HG02938 (cell line): Measurements from ENCODE around the gene EFCC1.
"Not testable (repeated sequence)": the region's sequence is repeated elsewhere in the genome, so short reads cannot be mapped to it uniquely, and the experiment has no call there.

ENCODE experiments used
- ATAC-seq: cut with Tn5 transposase; IDR thresholded peaks from one replicate; pipeline ENCODE4 v1.9.1; 2021; ENCODE audit warnings: mild to moderate bottlenecking, moderate library complexity; ENCODE audit not compliant: unreplicated experiment

Gene EFCC1

GRCh38 chr3:129069313-129070085 is 68.4 kb downstream of the EFCC1 start:
- ATAC-seq, result not testable (repeated sequence)

GRCh38 chr3:129070086-129070885 is 69.2 kb downstream of the EFCC1 start:
- ATAC-seq, result no peak

GRCh38 chr3:129077222-129077621 is 76.1 kb downstream of the EFCC1 start:
- ATAC-seq, result no peak

- ATAC-seq, result no peak
These were observed 77.4 kb downstream of the EFCC1 start for GRCh38 chr3:129078510-129078909.

- ATAC-seq, result no peak
These were observed 80.4 kb downstream of the EFCC1 start for GRCh38 chr3:129081503-129081902.

- no peak for ATAC-seq
These were observed 80.9 kb downstream of the EFCC1 start for GRCh38 chr3:129082026-129082425.

- no peak for ATAC-seq
These were observed 83.4 kb downstream of the EFCC1 start for GRCh38 chr3:129084501-129084900.

- ATAC-seq, result no peak
These were observed 84.1 kb downstream of the EFCC1 start for GRCh38 chr3:129085165-129085715.

GRCh38 chr3:129085818-129086217 is 84.7 kb downstream of the EFCC1 start:
- no peak for ATAC-seq

- ATAC-seq, result no peak
These were observed 86.1 kb downstream of the EFCC1 start for GRCh38 chr3:129087138-129087702.

- ATAC-seq, result not testable (repeated sequence)
These were observed 86.8 kb downstream of the EFCC1 start for GRCh38 chr3:129087904-129088303.

GRCh38 chr3:129088312-129088711 is 87.2 kb downstream of the EFCC1 start:
- not testable (repeated sequence) for ATAC-seq
